Astrocyte (in vitro differentiated cells and primary cell): ENCODE measurements around the gene HYOU1. TPM values are rescaled to one million over a fixed set of nuclear protein-coding genes. Genes with fewer than 3 reads are reported as not detected.

Experiments
- DNase-seq: peaks from one replicate; pipeline ENCODE4 v3.0.0-alpha.2; 2010; ENCODE audit warnings: low read depth
- FAIRE-seq: peaks from 2 replicates; lab custom pipeline; 2011; peaks lifted over from hg19 to GRCh38; lab: Jason Lieb, UNC
- H2AFZ ChIP-seq: 2 replicates; pipeline ENCODE4 v1.6.0; 2012; ENCODE audit warnings: low read depth, low read length, inconsistent platforms
- H3K27ac ChIP-seq: 2 replicates; pipeline ENCODE4 v1.5.1; 2011; ENCODE audit warnings: low read depth, low read length, inconsistent platforms
- H3K27me3 ChIP-seq: 2 replicates; pipeline ENCODE4 v1.6.0; 2011; ENCODE audit warnings: low read length, inconsistent platforms; ENCODE audit not compliant: insufficient read depth
- H3K36me3 ChIP-seq: 2 replicates; pipeline ENCODE4 v1.5.1; 2011; ENCODE audit warnings: low read length, inconsistent platforms; ENCODE audit not compliant: insufficient read depth
- H3K4me1 ChIP-seq: 2 replicates; pipeline ENCODE4 v1.5.1; 2011; ENCODE audit warnings: low read length, inconsistent platforms; ENCODE audit not compliant: insufficient read depth
- H3K4me2 ChIP-seq: 2 replicates; pipeline ENCODE4 v1.6.0; 2012; ENCODE audit warnings: low read length, inconsistent platforms
- H3K4me3 ChIP-seq: 2 replicates; pipeline ENCODE4 v1.5.1; 2011; ENCODE audit warnings: low read depth, mild to moderate bottlenecking, low read length, inconsistent platforms; ENCODE audit not compliant: insufficient read depth
- H3K79me2 ChIP-seq: 2 replicates; pipeline ENCODE4 v1.6.0; 2012; ENCODE audit warnings: mild to moderate bottlenecking, low read length, inconsistent platforms; ENCODE audit not compliant: insufficient read depth
- H3K9ac ChIP-seq: 2 replicates; pipeline ENCODE4 v1.6.0; 2012; ENCODE audit warnings: mild to moderate bottlenecking, low read length, inconsistent platforms
- H3K9me3 ChIP-seq: 2 replicates; pipeline ENCODE4 v1.5.1; 2012; ENCODE audit warnings: low read depth, mild to moderate bottlenecking, low read length, inconsistent platforms; ENCODE audit not compliant: insufficient read depth
- H4K20me1 ChIP-seq: 2 replicates; pipeline ENCODE4 v1.6.0; 2012; ENCODE audit warnings: low read length, inconsistent platforms; ENCODE audit not compliant: insufficient read depth
- H3K27ac Mint-ChIP-seq: one replicate; pipeline ENCODE4 v1.8.0; 2021; ENCODE audit warnings: mild to moderate bottlenecking, mixed read lengths; ENCODE audit not compliant: unreplicated experiment
- H3K27me3 Mint-ChIP-seq: one replicate; pipeline ENCODE4 v1.8.0; 2021; ENCODE audit warnings: low read depth, mixed read lengths; ENCODE audit not compliant: unreplicated experiment
- H3K36me3 Mint-ChIP-seq: one replicate; pipeline ENCODE4 v1.8.0; 2021; ENCODE audit warnings: low read depth, mixed read lengths; ENCODE audit not compliant: unreplicated experiment
- H3K4me1 Mint-ChIP-seq: one replicate; pipeline ENCODE4 v1.8.0; 2021; ENCODE audit warnings: low read depth, mixed read lengths; ENCODE audit not compliant: unreplicated experiment
- H3K4me3 Mint-ChIP-seq: one replicate; pipeline ENCODE4 v1.8.0; 2021; ENCODE audit warnings: mild to moderate bottlenecking, moderate library complexity, mixed read lengths; ENCODE audit not compliant: unreplicated experiment
- H3K9me3 Mint-ChIP-seq: one replicate; pipeline ENCODE4 v1.8.0; 2021; ENCODE audit warnings: mild to moderate bottlenecking, mixed read lengths; ENCODE audit not compliant: unreplicated experiment
- CTCF ChIP-seq: IDR thresholded peaks from 2 replicates; pipeline ENCODE4 v1.5.1; 2011; ENCODE audit warnings: low read depth, mild to moderate bottlenecking, inconsistent platforms, low read length, moderate library complexity; ENCODE audit not compliant: insufficient read depth
- EZH2 ChIP-seq: IDR thresholded peaks from 2 replicates; pipeline ENCODE4 v1.6.1; 2012; ENCODE audit warnings: mild to moderate bottlenecking, low read length, inconsistent platforms; ENCODE audit not compliant: insufficient read depth
- total RNA-seq: library from RNA; stranded (reverse); gene quantifications from 2 replicates; pipeline ENCODE4 v1.2.1, GENCODE V29; 2021

The HYOU1 gene
- total RNA-seq, 1 donor from 2014 or later = 282 TPM

DNA sequence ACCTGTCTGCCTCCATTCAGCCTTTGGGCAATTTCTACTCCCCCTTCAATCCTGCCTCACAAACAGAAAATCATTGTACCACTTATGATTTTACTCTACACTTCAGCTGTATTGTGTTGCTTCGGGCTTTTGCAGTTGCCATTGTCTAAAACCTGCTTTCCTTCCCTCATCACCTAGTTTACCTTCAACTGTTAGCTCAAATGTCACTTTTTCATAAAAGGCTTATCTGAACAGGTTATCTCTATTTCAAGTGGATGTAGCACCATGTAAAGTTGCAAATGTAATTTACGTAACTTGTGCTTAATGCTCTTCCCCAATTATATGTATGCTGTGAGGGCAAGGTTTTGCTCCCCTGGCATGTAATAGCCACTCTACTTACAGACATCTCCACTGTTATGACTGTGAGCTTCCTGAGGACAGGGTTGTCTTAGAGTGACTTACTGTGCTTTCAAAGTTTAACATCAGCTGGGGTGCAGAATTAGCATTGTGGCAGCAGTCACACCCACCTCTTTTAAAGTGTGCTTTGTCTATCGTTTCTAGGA is 44.3 kb downstream of the HYOU1 start:
- Histone ChIP-seq H3K4me3 (no peak overlapping the region), H3K36me3 (peaks cover 40% of the 10 kb centered on the region), H3K79me2 (peaks cover 34% of the 10 kb centered on the region), H3K4me2 (no peak overlapping the region), H4K20me1 (peaks cover 46% of the 10 kb centered on the region), H3K27ac (no peak overlapping the region), H3K9me3 (no peaks in the 10 kb centered on the region), H2AFZ (no peak overlapping the region), H3K27me3 (no peaks in the 10 kb centered on the region), H3K4me1 (peaks cover 9% of the 10 kb centered on the region), H3K9ac (no peak overlapping the region)
- H3K36me3 Mint-ChIP-seq = peaks cover 24% of the 10 kb centered on the region
- peaks cover 16% of the 10 kb centered on the region for H3K4me1 Mint-ChIP-seq
- no peak for FAIRE-seq
- TF ChIP-seq CTCF = no peak
- TF ChIP-seq EZH2 = no peak
- H3K9me3 Mint-ChIP-seq = no peaks in the 10 kb centered on the region
- H3K4me3 Mint-ChIP-seq = no peak overlapping the region
- no peak overlapping the region for H3K27ac Mint-ChIP-seq
- no peak for DNase-seq
- H3K27me3 Mint-ChIP-seq = no peaks in the 10 kb centered on the region

DNA sequence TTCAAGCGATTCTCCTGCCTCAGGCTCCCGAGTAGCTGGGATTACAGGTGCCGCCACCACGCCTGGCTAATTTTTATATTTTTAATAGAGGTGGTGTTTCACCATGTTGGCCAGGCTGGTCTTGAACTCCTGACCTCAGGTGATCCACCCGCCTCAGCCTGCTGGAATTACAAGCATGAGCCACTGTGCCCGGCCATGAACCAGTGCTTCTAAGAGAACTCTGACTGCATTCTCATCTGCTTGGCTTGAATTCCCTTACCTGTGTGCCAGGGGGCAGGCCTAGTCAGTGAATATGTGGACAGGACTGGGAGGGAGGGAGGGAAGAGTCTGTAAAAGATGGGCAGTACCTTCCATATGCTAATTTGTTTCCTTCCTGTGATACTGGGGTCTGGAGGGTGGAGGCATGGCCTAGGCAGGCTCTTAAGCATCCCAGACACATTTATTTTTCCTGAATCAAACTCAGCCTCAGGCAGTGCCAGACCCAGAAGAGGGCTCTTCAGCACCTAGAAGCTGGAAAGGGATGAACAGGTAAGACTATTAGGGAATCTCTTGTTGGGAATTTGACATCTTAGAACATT is 45.4 kb downstream of the HYOU1 start:
- Histone ChIP-seq H3K27ac (no peak overlapping the region), H3K9ac (no peak overlapping the region), H2AFZ (no peak overlapping the region), H3K9me3 (no peaks in the 10 kb centered on the region), H3K4me1 (peaks cover 7% of the 10 kb centered on the region), H3K36me3 (peaks cover 40% of the 10 kb centered on the region), H3K27me3 (no peaks in the 10 kb centered on the region), H3K4me3 (no peak overlapping the region), H3K4me2 (no peak overlapping the region), H3K79me2 (peaks cover 22% of the 10 kb centered on the region), H4K20me1 (peaks cover 38% of the 10 kb centered on the region)
- no peaks in the 10 kb centered on the region for H3K9me3 Mint-ChIP-seq
- DNase-seq (no peak), FAIRE-seq (no peak)
- H3K4me1 Mint-ChIP-seq = peaks cover 12% of the 10 kb centered on the region
- H3K4me3 Mint-ChIP-seq = no peak overlapping the region
- H3K36me3 Mint-ChIP-seq = peaks cover 28% of the 10 kb centered on the region
- no peak overlapping the region for H3K27ac Mint-ChIP-seq
- TF ChIP-seq EZH2 = no peak
- no peak for TF ChIP-seq CTCF
- no peaks in the 10 kb centered on the region for H3K27me3 Mint-ChIP-seq

- Histone ChIP-seq H3K4me1 (no peaks in the 10 kb centered on the region), H3K27ac (no peak overlapping the region), H3K36me3 (peaks cover 16% of the 10 kb centered on the region), H4K20me1 (no peaks in the 10 kb centered on the region), H3K9me3 (no peaks in the 10 kb centered on the region), H3K79me2 (no peaks in the 10 kb centered on the region), H3K9ac (no peak overlapping the region), H3K27me3 (no peaks in the 10 kb centered on the region), H2AFZ (no peak overlapping the region), H3K4me3 (no peak overlapping the region), H3K4me2 (no peak overlapping the region)
- no peaks in the 10 kb centered on the region for H3K27me3 Mint-ChIP-seq
- H3K27ac Mint-ChIP-seq = no peak overlapping the region
- no peak overlapping the region for H3K4me3 Mint-ChIP-seq
- FAIRE-seq = no peak
- H3K9me3 Mint-ChIP-seq = no peaks in the 10 kb centered on the region
- peaks cover 23% of the 10 kb centered on the region for H3K36me3 Mint-ChIP-seq
- no peak for DNase-seq
- H3K4me1 Mint-ChIP-seq = no peaks in the 10 kb centered on the region
- TF ChIP-seq CTCF (no peak), EZH2 (no peak)
These were observed 50.3 kb downstream of the HYOU1 start for GRCh38 chr11:119006656-119007055.
